OCI-LY3 (cell line): ENCODE results near the gene FMN1.

ENCODE experiments used
- H2AFZ ChIP-seq: fragments of 200-600, 300-600 bp; shearing (Covaris generic); 2 replicates; pipeline ENCODE4 v1.6.0; 2014; ENCODE audit warnings: antibody characterized with exemption, low read depth, low read length
- H3K27ac ChIP-seq: fragments of 200-600, 300-600 bp; sonication (generic); 2 replicates; pipeline ENCODE4 v1.5.1; 2014; ENCODE audit warnings: mild to moderate bottlenecking, low read length, moderate library complexity, mixed read lengths
- H3K27me3 ChIP-seq: fragments of 200-600, 300-600 bp; sonication (generic); 2 replicates; pipeline ENCODE4 v1.6.1; 2014; ENCODE audit warnings: low read depth, low read length, mixed read lengths
- H3K36me3 ChIP-seq: fragments of 200-600, 300-600 bp; sonication (generic); replicated peaks from 2 replicates; pipeline ENCODE3; 2014; ENCODE audit warnings: low read depth, low read length, mixed read lengths
- H3K4me1 ChIP-seq: fragments of 300-600, 200-600 bp; sonication (generic); 2 replicates; pipeline ENCODE4 v1.6.1; 2014; ENCODE audit warnings: low read length, mixed read lengths
- H3K4me2 ChIP-seq: fragments of 200-600, 300-600 bp; sonication (generic); 2 replicates; pipeline ENCODE4 v1.6.1; 2014; ENCODE audit warnings: low read length, mixed read lengths
- H3K4me3 ChIP-seq: fragments of 300-600, 200-600 bp; sonication (generic); 2 replicates; pipeline ENCODE4 v1.5.1; 2014; ENCODE audit warnings: antibody characterized with exemption, mild to moderate bottlenecking, low read length, moderate library complexity
- H3K79me2 ChIP-seq: fragments of 300-600, 200-600 bp; shearing (Covaris generic); 2 replicates; pipeline ENCODE4 v1.6.1; 2014; ENCODE audit warnings: mild to moderate bottlenecking, low read length, mixed read lengths
- H3K9ac ChIP-seq: fragments of 300-600, 200-600 bp; shearing (Covaris generic); 2 replicates; pipeline ENCODE4 v1.6.0; 2014; ENCODE audit warnings: mild to moderate bottlenecking, low read length, moderate library complexity
- H3K9me3 ChIP-seq: fragments of 200-600, 300-600 bp; shearing (Covaris generic); 2 replicates; pipeline ENCODE4 v1.6.1; 2014; ENCODE audit warnings: low read length, mixed read lengths; ENCODE audit not compliant: insufficient read depth
- H4K20me1 ChIP-seq: fragments of 200-600, 300-600 bp; sonication (generic); 2 replicates; pipeline ENCODE4 v1.6.1; 2016; ENCODE audit warnings: low read length, mixed read lengths; ENCODE audit not compliant: insufficient read depth
- CTCF ChIP-seq: fragments of 200-600, 300-600 bp; sonication (generic); IDR thresholded peaks from 2 replicates; pipeline ENCODE4 v1.5.1; 2014; ENCODE audit warnings: antibody characterized with exemption, low read length, low read depth
- EZH2phosphoT487 ChIP-seq: fragments of 200-600 bp; shearing (Covaris generic); IDR thresholded peaks from 2 replicates; pipeline ENCODE4 v1.6.1; 2018; ENCODE audit warnings: antibody characterized with exemption, mixed run types, low read depth

Gene FMN1

GRCh38 chr15:33045066-33045810 is 149.3 kb downstream of the FMN1 start:
- no peaks in the 10 kb centered on the region for H3K4me1 ChIP-seq
- no peak overlapping the region for H3K9ac ChIP-seq
- H2AFZ ChIP-seq, result no peak overlapping the region
- no peaks in the 10 kb centered on the region for H3K36me3 ChIP-seq
- no peak overlapping the region for H3K4me3 ChIP-seq
- no peaks in the 10 kb centered on the region for H3K27me3 ChIP-seq
- H3K79me2 ChIP-seq, result no peaks in the 10 kb centered on the region
- TF ChIP-seq EZH2phosphoT487, result no peak
- TF ChIP-seq CTCF, result no peak
- H3K27ac ChIP-seq, result no peak overlapping the region
- no peaks in the 10 kb centered on the region for H4K20me1 ChIP-seq
- H3K9me3 ChIP-seq, result peaks cover 15% of the 10 kb centered on the region
- no peak overlapping the region for H3K4me2 ChIP-seq

DNA sequence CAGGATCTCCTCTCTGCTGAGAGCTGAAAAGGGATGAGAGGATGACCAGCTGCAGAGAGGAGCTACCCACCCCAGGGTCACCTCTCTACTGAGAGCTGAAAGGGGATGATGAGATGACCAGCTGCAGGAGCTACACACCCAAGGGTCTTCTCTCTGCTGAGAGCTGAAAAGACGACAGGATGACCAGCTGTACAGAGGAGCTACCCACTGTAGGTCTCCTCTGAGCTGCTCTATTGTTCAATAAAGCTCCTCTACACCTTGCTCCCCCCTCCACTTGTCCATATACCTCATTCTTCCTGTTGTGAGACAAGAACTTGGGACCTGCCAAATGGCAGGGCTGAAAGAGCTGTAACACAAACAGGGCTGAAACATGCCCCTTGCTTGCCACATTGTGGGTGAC is 149.9 kb downstream of the FMN1 start:
- no peak overlapping the region for H2AFZ ChIP-seq
- no peak overlapping the region for H3K4me2 ChIP-seq
- H3K27ac ChIP-seq, result no peak overlapping the region
- H3K9ac ChIP-seq, result no peak overlapping the region
- H3K36me3 ChIP-seq, result no peaks in the 10 kb centered on the region
- H4K20me1 ChIP-seq, result no peaks in the 10 kb centered on the region
- no peaks in the 10 kb centered on the region for H3K27me3 ChIP-seq
- H3K9me3 ChIP-seq, result peaks cover 15% of the 10 kb centered on the region
- H3K4me1 ChIP-seq, result no peaks in the 10 kb centered on the region
- no peak for TF ChIP-seq EZH2phosphoT487
- no peaks in the 10 kb centered on the region for H3K79me2 ChIP-seq
- no peak overlapping the region for H3K4me3 ChIP-seq

DNA sequence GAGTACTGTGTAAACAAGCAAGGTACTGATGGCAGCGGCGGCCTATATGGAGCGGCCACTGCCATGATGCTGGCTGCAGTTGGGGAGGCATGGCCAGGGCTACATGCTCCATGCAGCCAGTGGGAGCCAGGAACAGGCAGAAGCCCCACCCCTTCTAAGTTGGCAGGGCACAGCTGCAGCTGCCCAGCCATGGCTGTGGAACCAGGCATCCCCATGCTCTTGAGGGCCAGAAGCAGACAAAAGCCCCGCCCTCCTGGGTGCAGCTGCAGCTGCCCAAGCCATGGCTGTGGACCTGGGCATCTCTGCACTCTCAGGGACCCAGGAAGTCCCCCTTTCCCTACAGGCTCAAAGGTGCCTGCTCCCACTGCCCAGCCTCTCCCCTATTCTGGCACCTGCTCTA is 150.9 kb downstream of the FMN1 start:
- H3K27ac ChIP-seq, result no peak overlapping the region
- H2AFZ ChIP-seq, result no peak overlapping the region
- peaks cover 9% of the 10 kb centered on the region for H3K9me3 ChIP-seq
- H3K4me3 ChIP-seq, result no peak overlapping the region
- no peaks in the 10 kb centered on the region for H3K4me1 ChIP-seq
- H3K27me3 ChIP-seq, result 0 out of 2 replicates have a peak, but pooled peaks cover 3% of the 10 kb centered on the region
- TF ChIP-seq EZH2phosphoT487 (no peak), CTCF (no peak)
- H3K79me2 ChIP-seq, result no peaks in the 10 kb centered on the region
- no peak overlapping the region for H3K4me2 ChIP-seq
- H3K36me3 ChIP-seq, result no peaks in the 10 kb centered on the region
- no peaks in the 10 kb centered on the region for H4K20me1 ChIP-seq
- H3K9ac ChIP-seq, result no peak overlapping the region

- H3K4me1 ChIP-seq, result no peaks in the 10 kb centered on the region
- H4K20me1 ChIP-seq, result no peaks in the 10 kb centered on the region
- TF ChIP-seq EZH2phosphoT487, result no peak
- TF ChIP-seq CTCF, result no peak
- no peaks in the 10 kb centered on the region for H3K79me2 ChIP-seq
- no peak overlapping the region for H3K4me2 ChIP-seq
- no peak overlapping the region for H2AFZ ChIP-seq
- H3K27me3 ChIP-seq, result 0 out of 2 replicates have a peak, but pooled peaks cover 4% of the 10 kb centered on the region
- no peaks in the 10 kb centered on the region for H3K36me3 ChIP-seq
- no peak overlapping the region for H3K4me3 ChIP-seq
- no peaks in the 10 kb centered on the region; the same call in 1 of the 2 replicates for H3K9me3 ChIP-seq
- H3K27ac ChIP-seq, result no peak overlapping the region
- H3K9ac ChIP-seq, result no peak overlapping the region
These were observed 154.0 kb downstream of the FMN1 start for GRCh38 chr15:33040496-33040895.
